Sciatic nerve (tissue), 2 donors: ENCODE measurements around the gene EOGT. TPM values are rescaled to one million over a fixed set of nuclear protein-coding genes. Genes with fewer than 3 reads are reported as not detected.

ENCODE experiments used
- ATAC-seq: fragments of 200-7000 bp; cut with Tn5 transposase; one replicate; pipeline ENCODE4 v1.9.1; 2020; ENCODE audit warnings: mild to moderate bottlenecking, moderate library complexity
- DNase-seq: peaks from one replicate; pipeline ENCODE4 v3.0.0-alpha.2; 2020; ENCODE audit warnings: low spot score
- intact Hi-C: fragments of 100-400 bp; cut with DNase I; formaldehyde crosslinking; loops from one replicate; pipeline ENCODE4 v1.14.2; 2022
- microRNA-seq: library from miRNA; unstranded; fragments of <30 nt; microRNA quantifications from one replicate; pipeline ENCODE4 v1.2.0, GENCODE V29; 2020
- total RNA-seq: library from RNA; stranded (reverse); fragmentation: NEBNext Ultra II Directional; extraction: Animal tissue kit (Norgen Biotek cat#: 25700); gene quantifications from one replicate; pipeline ENCODE4 v1.2.1, GENCODE V29; 2021
- donor health status: DM: no; HTN: no; CAD: no.
- donor health status: DM: no; HTN: no; CAD: no.

EOGT gene
- total RNA-seq, 1 donor from 2014 or later, result 37.4 TPM

DNA sequence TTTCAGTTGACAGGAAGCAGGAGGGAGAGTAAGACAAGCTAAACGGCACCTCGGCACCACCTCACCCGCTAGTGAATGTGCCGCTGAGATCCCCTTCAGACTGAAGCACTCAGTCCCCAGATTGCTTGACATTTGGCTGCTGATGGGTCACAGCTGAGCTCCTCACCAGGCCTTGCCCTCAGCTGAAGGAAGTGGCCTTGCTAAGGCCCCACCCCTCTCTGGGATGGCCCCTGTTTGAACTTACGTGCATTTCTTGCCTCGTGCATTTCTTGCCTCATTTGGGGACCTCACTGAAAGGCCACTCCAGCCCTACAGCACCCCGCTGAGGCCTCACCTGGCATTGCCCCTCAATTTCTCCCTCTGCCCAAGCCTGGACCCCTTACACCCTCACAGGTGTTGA is 39.8 kb downstream of the EOGT start:
- DNase-seq, result no peak
- no peak for ATAC-seq
- intact Hi-C loops, result no loop called here

DNA sequence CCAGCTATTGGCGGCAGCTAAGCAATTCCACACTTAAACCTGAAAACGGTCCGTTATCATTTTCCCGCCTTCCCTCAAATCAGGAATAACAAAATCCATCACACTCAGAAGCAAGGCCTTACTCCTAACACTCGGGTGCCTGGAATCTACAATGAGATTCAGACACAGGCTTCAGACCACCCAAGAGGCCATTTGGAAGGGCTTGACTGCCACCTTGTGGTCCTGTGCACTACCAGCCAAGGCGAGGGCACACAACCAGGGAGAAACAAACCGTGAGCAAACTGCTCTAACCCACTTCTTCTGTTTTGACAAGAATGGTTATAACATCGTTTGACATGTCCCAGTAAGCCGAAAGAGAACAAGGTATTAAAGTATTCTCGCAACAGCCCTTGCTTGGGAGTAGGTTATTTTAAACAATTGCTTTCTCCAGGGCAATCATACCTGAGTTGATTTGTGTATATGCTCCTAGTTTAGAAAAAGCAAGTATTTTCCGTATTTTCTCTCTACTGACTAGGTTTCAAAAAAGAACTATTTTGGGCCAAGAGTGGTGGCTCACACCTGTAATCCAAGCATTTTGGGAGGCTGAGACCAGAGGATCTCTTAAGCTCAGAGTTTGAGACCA is 41.0 kb downstream of the EOGT start:
- DNase-seq (no peak), ATAC-seq (no peak)
- intact Hi-C loops, result no loop called here

DNA sequence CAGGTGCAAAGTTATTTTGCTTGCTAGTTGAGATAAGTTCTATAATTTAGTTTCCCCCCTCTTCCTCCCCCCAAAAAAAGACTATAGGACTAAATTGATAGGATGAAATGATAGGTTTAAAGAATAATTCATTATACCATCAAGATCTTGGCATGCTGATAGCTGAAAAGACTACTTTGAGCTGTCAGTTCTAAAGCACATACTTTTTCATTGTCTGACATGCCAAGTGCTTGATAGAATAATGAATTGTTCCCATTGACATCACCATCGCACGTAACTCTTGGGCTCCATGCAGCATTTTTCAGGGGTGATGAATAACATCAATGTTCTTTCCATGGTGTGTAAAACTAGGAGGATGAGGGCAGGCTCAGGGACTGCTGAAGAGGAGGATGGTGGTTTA is 48.8 kb downstream of the EOGT start:
- no peak for DNase-seq
- intact Hi-C loops, result no loop called here
- no peak for ATAC-seq

DNA sequence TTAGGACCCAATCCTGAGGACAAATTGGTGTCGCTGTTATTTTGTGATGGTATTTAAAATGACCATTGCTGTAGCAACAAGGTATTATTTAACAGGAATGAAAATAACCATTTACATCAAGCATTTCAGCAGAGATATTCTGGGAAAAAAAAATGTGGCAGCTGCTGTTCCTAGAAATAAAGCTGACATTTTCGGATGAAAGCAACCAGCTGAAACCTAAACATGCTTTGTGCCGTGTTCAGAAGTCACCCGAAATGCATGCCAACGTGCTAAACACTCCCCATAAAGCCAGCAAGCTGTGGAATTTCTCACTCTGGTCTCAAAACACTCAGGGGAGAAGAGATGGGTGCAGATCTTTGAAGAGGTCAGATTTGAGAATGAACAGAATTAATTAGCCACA is 49.6 kb downstream of the EOGT start:
- no peak for ATAC-seq
- no peak for DNase-seq
- intact Hi-C loops, result no loop called here

DNA sequence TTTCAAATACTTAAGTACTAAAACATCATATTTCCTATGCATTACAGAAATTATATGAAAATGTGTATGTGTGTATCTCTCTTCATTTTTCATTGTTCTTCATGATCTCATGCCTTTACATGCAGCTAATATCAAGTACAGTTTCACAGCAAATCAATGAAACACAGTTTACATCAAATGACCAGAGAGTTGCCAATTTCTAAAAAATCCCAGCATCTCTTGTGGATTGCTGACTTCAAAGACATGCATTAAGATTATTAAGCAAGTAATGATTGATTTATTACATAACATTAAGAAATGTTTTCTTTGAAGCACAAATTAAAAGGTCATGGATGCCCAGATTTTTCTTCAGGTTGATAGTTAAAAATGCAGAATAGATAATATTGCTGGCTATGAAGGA is 50.1 kb downstream of the EOGT start:
- no peak for DNase-seq
- intact Hi-C loops, result no loop called here
- ATAC-seq, result no peak

DNA sequence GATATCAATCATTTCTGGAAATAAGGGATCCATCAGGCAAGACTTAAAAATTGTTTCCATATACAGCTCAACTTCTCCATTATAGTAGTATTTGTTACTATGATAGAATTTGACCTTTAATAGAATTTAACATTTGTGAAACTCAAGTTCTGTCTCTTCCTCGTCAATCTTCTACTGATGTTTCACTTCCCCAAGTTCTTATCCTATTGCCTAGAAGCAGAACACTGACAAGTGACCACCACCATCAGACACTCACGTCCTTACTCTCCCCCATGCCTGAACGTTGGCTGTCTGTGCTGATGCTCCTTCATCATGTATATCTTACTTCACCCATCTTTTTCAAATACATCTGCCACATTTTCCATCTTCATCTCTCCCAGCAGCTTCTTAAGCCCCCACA is 54.6 kb downstream of the EOGT start:
- DNase-seq, result no peak
- ATAC-seq, result no peak
- intact Hi-C loops, result no loop called here

DNA sequence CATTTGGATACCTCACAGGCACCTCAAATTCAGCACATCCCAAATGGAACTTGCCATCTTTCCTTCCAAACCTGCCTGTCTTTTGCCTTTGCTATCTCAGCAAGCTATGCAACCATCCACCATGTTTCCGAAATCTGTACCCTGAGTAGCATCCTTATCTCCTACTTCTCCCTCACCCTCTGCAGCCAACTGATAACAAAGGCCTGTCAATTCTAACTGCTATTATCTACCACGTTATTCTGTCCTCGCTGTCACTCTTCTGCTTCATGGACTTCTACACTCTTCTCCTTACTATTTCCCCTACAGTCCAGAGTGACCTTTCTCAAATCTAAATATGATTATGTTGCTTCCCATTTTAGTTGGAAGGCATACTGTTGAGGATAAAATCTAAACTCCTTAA is 55.6 kb downstream of the EOGT start:
- DNase-seq (no peak), ATAC-seq (no peak)
- intact Hi-C loops, result no loop called here

DNA sequence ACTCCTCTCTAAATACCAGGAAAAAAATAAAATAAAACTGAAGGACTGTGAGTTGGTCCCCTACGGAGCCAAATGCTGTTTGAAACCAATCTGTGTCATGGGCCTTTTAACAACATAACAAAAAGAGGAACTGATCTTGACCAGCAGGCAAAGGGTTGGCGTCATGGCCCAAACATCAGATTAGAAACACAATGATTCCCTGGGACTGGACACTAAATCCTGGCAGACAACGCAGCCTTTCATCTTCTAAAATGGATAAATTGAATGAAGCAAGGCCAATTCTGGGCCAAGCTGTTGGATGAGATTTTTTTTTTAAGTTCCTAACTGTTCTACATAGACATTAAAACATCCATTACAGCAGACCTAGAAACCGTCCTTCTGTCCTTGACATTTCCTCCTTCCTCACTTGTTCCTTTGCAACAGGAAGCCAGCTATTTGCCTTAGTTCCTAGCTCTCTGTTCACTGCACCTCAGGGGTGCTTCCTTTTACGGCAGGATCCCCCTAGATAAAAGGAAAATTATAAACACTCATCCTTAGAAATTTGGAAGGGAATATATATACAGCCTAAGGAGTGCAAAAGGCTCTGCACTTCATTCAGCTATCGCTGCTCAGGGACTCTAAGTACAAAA is 59.6 kb downstream of the EOGT start:
- ATAC-seq (no peak), DNase-seq (no peak)
- intact Hi-C loops, result no loop called here

DNA sequence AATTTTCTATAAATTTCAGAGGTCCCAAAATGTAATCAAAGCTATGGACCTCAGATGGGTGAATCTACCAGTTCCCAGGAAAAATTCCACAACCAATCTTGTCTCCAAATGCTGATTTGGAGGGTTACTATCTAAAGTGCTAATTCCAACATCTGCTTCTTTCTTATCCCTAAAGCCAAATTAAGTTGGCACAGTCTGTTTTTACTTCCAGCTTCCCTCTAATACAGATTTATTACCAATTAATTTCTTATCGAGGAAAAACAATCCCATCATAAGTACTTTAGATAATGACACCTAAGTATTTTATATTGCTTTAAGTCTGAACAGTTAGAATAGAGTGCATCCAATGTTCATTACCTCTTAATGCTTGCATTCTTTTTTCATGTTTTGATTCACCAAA is 68.3 kb downstream of the EOGT start:
- intact Hi-C loops, result no loop called here
- ATAC-seq (no peak), DNase-seq (no peak)

DNA sequence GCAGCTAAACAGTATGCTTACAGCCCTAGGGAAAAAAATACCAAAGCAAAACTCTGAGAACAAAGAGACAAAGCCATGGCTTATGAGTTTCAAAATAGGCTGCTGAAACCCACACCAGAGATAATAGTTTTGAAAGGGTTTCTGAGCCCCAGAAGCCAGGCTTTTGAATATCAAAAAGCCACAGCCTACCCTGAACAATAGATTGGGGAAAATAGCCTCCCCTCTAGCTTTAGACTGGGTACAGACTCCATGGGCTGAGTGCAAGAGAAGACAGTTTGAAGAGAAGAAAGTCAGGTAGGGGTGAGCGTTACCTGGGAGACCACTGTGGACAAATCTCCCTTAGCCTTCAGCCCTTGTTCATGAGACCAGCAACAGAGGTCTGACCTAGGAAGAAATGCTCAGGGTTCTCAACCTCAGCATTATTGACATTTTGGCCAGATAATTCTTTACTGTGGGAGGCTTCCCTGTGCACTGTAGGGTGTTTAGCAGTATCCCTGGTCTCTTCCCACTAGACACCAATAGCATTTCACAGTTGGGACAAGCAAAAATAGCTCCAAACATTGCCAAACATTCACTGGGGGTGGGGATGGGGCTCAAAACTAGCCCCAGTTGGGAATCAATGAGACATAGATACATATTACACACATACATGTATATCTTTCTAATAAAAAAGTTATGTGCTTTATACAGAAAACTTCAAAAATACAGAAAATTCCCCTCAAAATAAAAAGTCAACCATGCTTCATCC is 69.6 kb downstream of the EOGT start:
- DNase-seq (no peak), ATAC-seq (no peak)
- intact Hi-C loops, result no loop called here

DNA sequence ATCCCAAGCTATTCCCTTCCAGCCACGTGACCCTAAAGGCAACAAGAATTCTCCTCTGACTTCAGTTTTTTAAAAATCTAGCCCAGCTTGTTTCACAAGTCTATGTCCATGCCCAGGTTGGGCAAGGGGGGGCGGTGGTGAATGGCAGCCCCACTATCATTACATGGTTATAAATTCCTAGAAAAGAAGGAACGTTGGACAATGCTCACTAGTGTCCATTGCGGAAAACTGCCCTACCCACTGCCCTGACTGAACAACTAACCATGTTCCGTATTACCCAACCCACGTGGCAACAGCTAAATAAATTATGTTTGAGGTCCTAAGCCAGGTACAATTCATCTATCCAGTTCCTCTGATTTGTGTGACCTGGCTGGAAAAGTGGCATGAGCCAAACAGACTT is 72.4 kb downstream of the EOGT start:
- DNase-seq (no peak), ATAC-seq (no peak)
- intact Hi-C loops, result no loop called here

DNA sequence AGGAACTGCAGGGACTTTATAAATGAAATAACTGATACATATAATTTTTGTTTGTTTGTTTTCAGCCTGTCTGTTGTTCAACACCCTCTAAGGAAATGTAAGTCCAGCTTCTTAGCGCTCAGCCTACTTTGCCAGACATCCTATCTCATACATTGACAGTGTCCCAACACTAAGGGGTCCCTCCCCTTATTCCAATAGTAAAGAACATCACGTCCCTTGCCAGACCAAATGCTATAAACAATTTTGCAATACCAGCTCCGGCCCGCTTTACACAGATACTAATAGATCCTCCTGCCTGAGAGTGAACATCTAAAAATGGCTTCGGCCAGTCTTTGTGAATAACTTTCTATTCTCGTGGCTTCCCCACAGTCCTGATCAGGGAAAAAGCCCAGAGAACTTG is 76.6 kb downstream of the EOGT start:
- intact Hi-C loops, result no loop called here
- no peak for ATAC-seq

DNA sequence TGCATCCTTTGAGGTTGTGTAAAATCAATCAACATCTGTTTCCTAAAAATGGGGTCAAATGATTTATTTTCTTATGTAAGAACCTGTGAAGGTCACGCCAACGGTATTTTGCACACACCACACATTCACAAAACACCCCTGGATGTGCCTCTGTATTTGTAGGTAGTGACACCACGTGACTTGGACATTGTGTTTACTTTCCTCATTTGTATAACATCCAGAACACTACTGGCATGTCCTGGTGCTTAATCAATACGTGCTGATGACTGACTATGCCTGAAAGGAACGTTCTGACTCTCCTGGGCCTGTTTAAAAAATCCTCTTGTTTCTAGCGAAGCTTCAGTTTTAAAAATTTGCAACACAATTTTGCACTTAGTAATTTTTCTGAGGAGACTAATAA is 77.7 kb downstream of the EOGT start:
- DNase-seq (no peak), ATAC-seq (no peak)
- intact Hi-C loops, result no loop called here

More for the DNA sequence above, 76.6 kb downstream of the EOGT start:
- DNase-seq, result no peak

DNA sequence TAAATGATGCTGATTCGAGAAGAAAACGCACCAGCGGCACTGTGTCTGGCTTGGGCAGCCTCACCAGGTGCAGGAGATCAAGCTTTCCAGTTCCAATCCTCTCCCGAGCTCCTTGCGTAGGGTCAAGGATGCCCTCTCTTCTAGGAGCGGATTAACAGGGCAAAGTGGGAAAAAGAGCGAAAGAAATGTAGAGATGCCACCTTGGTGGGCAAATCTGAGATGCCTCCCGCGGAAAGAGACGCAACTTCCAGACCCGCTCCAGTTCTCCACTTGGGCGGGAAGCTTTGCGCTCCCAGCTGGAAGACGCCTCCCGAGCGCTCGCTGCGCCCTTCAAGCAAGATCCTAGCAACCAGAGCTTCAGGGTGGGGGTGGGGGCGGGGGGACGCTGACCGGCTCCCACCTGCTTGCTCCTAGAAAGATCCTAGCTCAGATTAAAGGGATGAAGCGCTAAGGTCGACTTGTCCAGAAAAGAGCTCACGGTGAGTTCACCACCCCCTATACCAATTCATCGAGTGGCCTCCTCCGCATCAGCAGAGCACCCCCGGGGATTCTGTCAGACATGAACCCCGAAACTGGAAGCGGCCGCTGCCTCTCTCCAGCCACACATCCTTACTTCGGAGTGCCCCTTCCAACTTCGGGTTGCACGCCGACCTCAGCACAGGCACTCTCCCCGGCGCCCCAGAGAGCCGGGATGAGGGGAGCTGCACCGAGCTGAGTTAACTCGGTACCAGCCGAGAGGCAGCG is 81.9 kb downstream of the EOGT start:
- intact Hi-C loops, result no loop called here
- ATAC-seq (no peak), DNase-seq (no peak)

Small RNAs within 50 kb of the gene (microRNA-seq; reads per million reads assigned to microRNA genes)
- gene MIR3136, result 1.1 reads per million

Other genes with a start within 250 kb of the EOGT start
- not detected for gene TAFA4, start 81.1 kb downstream of the EOGT start, total RNA-seq
- 43.3 TPM for gene TMF1, start 38.6 kb upstream of the EOGT start, total RNA-seq
- gene UBA3, start 66.7 kb upstream of the EOGT start, total RNA-seq, result 52.8 TPM
- 116 TPM for gene ARL6IP5, start 71.3 kb upstream of the EOGT start, total RNA-seq
- 0.09 TPM for gene LMOD3, start 108.9 kb upstream of the EOGT start, total RNA-seq